ENCODE results near the gene GTF2B. TPM values are rescaled to one million over a fixed set of nuclear protein-coding genes. Genes with fewer than 3 reads are reported as not detected.

Gene GTF2B
- total RNA-seq, 2 experiments from 2014 or later = 82.6 to 86.4 TPM

- CTCF ChIA-PET = no interaction called here
- no peak overlapping the region for H3K27ac ChIP-seq (ENCODE audit: low read depth in 1 of 2, low read length in 2 of 2)
- Mint-ChIP-seq H3K27me3 (no peaks in the 10 kb centered on the region), H3K4me3 (no peak overlapping the region), H3K36me3 (ENCODE audit: low read depth) (peaks cover 100% of the 10 kb centered on the region), H3K9me3 (peaks cover 1% of the 10 kb centered on the region), H3K4me1 (ENCODE audit: low read depth) (no peaks in the 10 kb centered on the region), H3K27ac (no peak overlapping the region)
- no peaks in the 10 kb centered on the region for H3K4me1 ChIP-seq (ENCODE audit: insufficient read depth, low read length)
- ATAC-seq (ENCODE audit: poor library complexity) (no peak), DNase-seq (no peak)
- H3K27me3 ChIP-seq (ENCODE audit: control insufficient read depth in 1 of 2, insufficient read depth in 2 of 2, low read length in 2 of 2) = no peaks in the 10 kb centered on the region
- TF ChIP-seq CTCF (IDR thresholded peaks at IDR 0.05) = no peak
- no peak overlapping the region for H3K4me3 ChIP-seq (ENCODE audit: low read length)
- peaks cover 17 to 21% of the 10 kb centered on the region in 2 experiments for H3K9me3 ChIP-seq (ENCODE audit: control insufficient read depth in 1 of 2, insufficient read depth in 1 of 2, low read length in 2 of 2)
- intact Hi-C loops (cut with DNase I, micrococcal nuclease) = no loop called here
- peaks cover 46% of the 10 kb centered on the region for H3K36me3 ChIP-seq (ENCODE audit: insufficient read depth, low read length)
- POLR2A ChIA-PET = no interaction called here
Observed at GRCh38 chr1:88922214-88922613, 30.8 kb upstream of the GTF2B start.

GRCh38 chr1:88920845-88921244, 29.5 kb upstream of the GTF2B start:
- ChIA-PET CTCF (no interaction called here), POLR2A (no interaction called here)
- Histone ChIP-seq H3K27ac (ENCODE audit: low read depth in 1 of 2, low read length in 2 of 2) (no peak overlapping the region), H3K27me3 (ENCODE audit: control insufficient read depth in 1 of 2, insufficient read depth in 2 of 2, low read length in 2 of 2) (no peaks in the 10 kb centered on the region), H3K4me1 (ENCODE audit: insufficient read depth, low read length) (no peaks in the 10 kb centered on the region), H3K4me3 (ENCODE audit: low read length) (no peak overlapping the region), H3K36me3 (ENCODE audit: insufficient read depth, low read length) (peaks cover 44% of the 10 kb centered on the region), H3K9me3 (ENCODE audit: control insufficient read depth in 1 of 2, insufficient read depth in 1 of 2, low read length in 2 of 2) (peaks cover 19 to 35% of the 10 kb centered on the region in 2 experiments)
- peaks cover 10% of the 10 kb centered on the region for H3K9me3 Mint-ChIP-seq
- H3K4me3 Mint-ChIP-seq = no peak overlapping the region
- ATAC-seq (ENCODE audit: poor library complexity) (no peak), DNase-seq (no peak)
- no peaks in the 10 kb centered on the region for H3K27me3 Mint-ChIP-seq
- H3K36me3 Mint-ChIP-seq (ENCODE audit: low read depth) = peaks cover 90% of the 10 kb centered on the region
- TF ChIP-seq CTCF (IDR thresholded peaks at IDR 0.05) = no peak
- H3K27ac Mint-ChIP-seq = no peak overlapping the region
- no peaks in the 10 kb centered on the region for H3K4me1 Mint-ChIP-seq (ENCODE audit: low read depth)
- intact Hi-C loops (cut with DNase I, micrococcal nuclease) = no loop called here

- intact Hi-C loops (cut with DNase I, micrococcal nuclease) = no loop called here
- DNase-seq (no peak), ATAC-seq (ENCODE audit: poor library complexity) (no peak)
- H3K36me3 ChIP-seq (ENCODE audit: insufficient read depth, low read length) = peaks cover 19% of the 10 kb centered on the region
- H3K4me1 Mint-ChIP-seq (ENCODE audit: low read depth) = peaks cover 2% of the 10 kb centered on the region
- H3K4me3 ChIP-seq (ENCODE audit: low read length) = no peak overlapping the region
- TF ChIP-seq CTCF (IDR thresholded peaks at IDR 0.05) = no peak
- peaks cover 19 to 41% of the 10 kb centered on the region in 2 experiments for H3K9me3 ChIP-seq (ENCODE audit: control insufficient read depth in 1 of 2, insufficient read depth in 1 of 2, low read length in 2 of 2)
- no peaks in the 10 kb centered on the region for H3K27me3 ChIP-seq (ENCODE audit: control insufficient read depth in 1 of 2, insufficient read depth in 2 of 2, low read length in 2 of 2)
- peaks cover 17% of the 10 kb centered on the region for H3K9me3 Mint-ChIP-seq
- no peak overlapping the region for H3K27ac ChIP-seq (ENCODE audit: low read depth in 1 of 2, low read length in 2 of 2)
- no peaks in the 10 kb centered on the region for H3K27me3 Mint-ChIP-seq
- H3K4me3 Mint-ChIP-seq = no peak overlapping the region
- CTCF ChIA-PET = no interaction called here
- no peaks in the 10 kb centered on the region for H3K4me1 ChIP-seq (ENCODE audit: insufficient read depth, low read length)
- H3K27ac Mint-ChIP-seq = no peak overlapping the region
- peaks cover 57% of the 10 kb centered on the region for H3K36me3 Mint-ChIP-seq (ENCODE audit: low read depth)
- POLR2A ChIA-PET = no interaction called here
Observed at GRCh38 chr1:88917321-88918025, 26.1 kb upstream of the GTF2B start.
